Measurements from ENCODE around the gene ADAMTS18. TPM values are rescaled to one million over a fixed set of nuclear protein-coding genes. Genes with fewer than 3 reads are reported as not detected.

ADAMTS18 gene
- polyA plus RNA-seq, 1 donor (not counting 4 experiments of a cell fraction or from before 2014, with no cell fraction given) = not detected

DNA sequence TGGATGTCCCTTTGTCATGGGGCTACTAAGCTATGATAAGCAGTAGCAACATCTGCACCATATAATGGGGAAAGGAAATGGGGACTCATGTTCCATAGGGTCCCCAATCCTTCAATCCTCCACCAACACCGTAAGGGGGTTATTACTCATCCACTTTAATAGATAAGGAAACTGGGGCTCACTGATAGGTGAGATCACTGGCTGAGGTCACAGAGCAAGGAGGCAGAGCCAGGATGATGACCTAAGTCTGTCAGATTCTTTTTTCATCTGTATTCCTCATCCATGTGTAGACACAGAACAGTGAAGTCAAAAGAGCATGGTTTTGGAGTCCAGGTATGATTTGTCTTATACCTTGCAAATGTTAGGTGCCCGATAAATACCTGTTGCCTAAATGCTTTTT lies 10.5 kb upstream of the ADAMTS18 start:
- no peak overlapping the region for H3K4me2 ChIP-seq (ENCODE audit: control insufficient read depth, extremely low read depth, insufficient read depth, low read depth, low read length)
- no peak overlapping the region for H2AFZ ChIP-seq (ENCODE audit: control insufficient read depth, low read length)
- no peaks in the 10 kb centered on the region for H3K9me3 ChIP-seq (ENCODE audit: control insufficient read depth, low read depth, low read length)
- H3K9ac ChIP-seq (ENCODE audit: control insufficient read depth, extremely low read depth, insufficient read depth, low read length) = no peak overlapping the region
- TF ChIP-seq EZH2 (IDR thresholded peaks at IDR 0.05; ENCODE audit: low read length) = no peak
- TF ChIP-seq, protein P1, sequence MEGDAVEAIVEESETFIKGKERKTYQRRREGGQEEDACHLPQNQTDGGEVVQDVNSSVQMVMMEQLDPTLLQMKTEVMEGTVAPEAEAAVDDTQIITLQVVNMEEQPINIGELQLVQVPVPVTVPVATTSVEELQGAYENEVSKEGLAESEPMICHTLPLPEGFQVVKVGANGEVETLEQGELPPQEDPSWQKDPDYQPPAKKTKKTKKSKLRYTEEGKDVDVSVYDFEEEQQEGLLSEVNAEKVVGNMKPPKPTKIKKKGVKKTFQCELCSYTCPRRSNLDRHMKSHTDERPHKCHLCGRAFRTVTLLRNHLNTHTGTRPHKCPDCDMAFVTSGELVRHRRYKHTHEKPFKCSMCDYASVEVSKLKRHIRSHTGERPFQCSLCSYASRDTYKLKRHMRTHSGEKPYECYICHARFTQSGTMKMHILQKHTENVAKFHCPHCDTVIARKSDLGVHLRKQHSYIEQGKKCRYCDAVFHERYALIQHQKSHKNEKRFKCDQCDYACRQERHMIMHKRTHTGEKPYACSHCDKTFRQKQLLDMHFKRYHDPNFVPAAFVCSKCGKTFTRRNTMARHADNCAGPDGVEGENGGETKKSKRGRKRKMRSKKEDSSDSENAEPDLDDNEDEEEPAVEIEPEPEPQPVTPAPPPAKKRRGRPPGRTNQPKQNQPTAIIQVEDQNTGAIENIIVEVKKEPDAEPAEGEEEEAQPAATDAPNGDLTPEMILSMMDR (optimal IDR thresholded peaks at IDR 0.05 in 1 of 3, IDR thresholded peaks at IDR 0.05 in 1 of 3, conservative IDR thresholded peaks at IDR 0.05 in 1 of 3; ENCODE audit: extremely low read depth in 1 of 3, insufficient read depth in 2 of 3, low read length in 3 of 3) = no peak
- H3K4me3 ChIP-seq (ENCODE audit: control insufficient read depth in 2 of 3, extremely low read depth in 1 of 3, insufficient read depth in 2 of 3, low read depth in 1 of 3, low read length in 3 of 3) = no peak overlapping the region
- DNase-seq (ENCODE audit: low read depth, low spot score) (no peak), FAIRE-seq (no peak)
- H3K27ac ChIP-seq (ENCODE audit: control insufficient read depth, insufficient read depth, low read length) = no peak overlapping the region
- H3K27me3 ChIP-seq (ENCODE audit: control insufficient read depth, extremely low read depth, insufficient read depth, low read length) = no peaks in the 10 kb centered on the region
- H3K9me1 ChIP-seq (ENCODE audit: control insufficient read depth, extremely low read depth, insufficient read depth, low read length) = no peaks in the 10 kb centered on the region
- no peaks in the 10 kb centered on the region for H4K20me1 ChIP-seq (ENCODE audit: control insufficient read depth, extremely low read depth, insufficient read depth, low read length)
- no peaks in the 10 kb centered on the region for H3K79me2 ChIP-seq (ENCODE audit: control insufficient read depth, insufficient read depth, low read length)
- H3K36me3 ChIP-seq (ENCODE audit: control insufficient read depth in 2 of 2, extremely low read depth in 1 of 2, insufficient read depth in 2 of 2, low read length in 2 of 2) = no peaks in the 10 kb centered on the region
- H3K4me1 ChIP-seq (ENCODE audit: control insufficient read depth, extremely low read depth, insufficient read depth, low read length) = no peaks in the 10 kb centered on the region
- dilution Hi-C loops (cut with MboI; ENCODE audit: extremely low pct_ligation_motif_present, low sequenced_read_pairs) = no loop called here

- Histone ChIP-seq H3K4me3 (ENCODE audit: control insufficient read depth in 2 of 3, extremely low read depth in 1 of 3, insufficient read depth in 2 of 3, low read depth in 1 of 3, low read length in 3 of 3) (no peak overlapping the region), H3K79me2 (ENCODE audit: control insufficient read depth, insufficient read depth, low read length) (no peaks in the 10 kb centered on the region), H3K4me2 (ENCODE audit: control insufficient read depth, extremely low read depth, insufficient read depth, low read depth, low read length) (no peak overlapping the region), H3K9me3 (ENCODE audit: control insufficient read depth, low read depth, low read length) (no peaks in the 10 kb centered on the region), H4K20me1 (ENCODE audit: control insufficient read depth, extremely low read depth, insufficient read depth, low read length) (no peaks in the 10 kb centered on the region), H3K27me3 (ENCODE audit: control insufficient read depth, extremely low read depth, insufficient read depth, low read length) (no peaks in the 10 kb centered on the region), H3K9me1 (ENCODE audit: control insufficient read depth, extremely low read depth, insufficient read depth, low read length) (no peaks in the 10 kb centered on the region), H3K36me3 (ENCODE audit: control insufficient read depth in 2 of 2, extremely low read depth in 1 of 2, insufficient read depth in 2 of 2, low read length in 2 of 2) (no peaks in the 10 kb centered on the region), H3K4me1 (ENCODE audit: control insufficient read depth, extremely low read depth, insufficient read depth, low read length) (no peaks in the 10 kb centered on the region), H2AFZ (ENCODE audit: control insufficient read depth, low read length) (no peak overlapping the region), H3K9ac (ENCODE audit: control insufficient read depth, extremely low read depth, insufficient read depth, low read length) (no peak overlapping the region), H3K27ac (ENCODE audit: control insufficient read depth, insufficient read depth, low read length) (no peak overlapping the region)
- no peak for FAIRE-seq
- no peak for DNase-seq (ENCODE audit: low read depth, low spot score)
- dilution Hi-C loops (cut with MboI; ENCODE audit: extremely low pct_ligation_motif_present, low sequenced_read_pairs) = no loop called here
- TF ChIP-seq, protein P1 (optimal IDR thresholded peaks at IDR 0.05 in 1 of 3, IDR thresholded peaks at IDR 0.05 in 1 of 3, conservative IDR thresholded peaks at IDR 0.05 in 1 of 3; ENCODE audit: extremely low read depth in 1 of 3, insufficient read depth in 2 of 3, low read length in 3 of 3) = no peak
- no peak for TF ChIP-seq EZH2 (IDR thresholded peaks at IDR 0.05; ENCODE audit: low read length)
Observed at GRCh38 chr16:77444147-77444460, 9.3 kb upstream of the ADAMTS18 start.
